ENCODE measurements around the gene ANKRD34A. TPM values are rescaled to one million over a fixed set of nuclear protein-coding genes. Genes with fewer than 3 reads are reported as not detected.

The ANKRD34A gene
- under 0.01 TPM in 1 of 2 replicates, not detected in the other for total RNA-seq

- peak; percentile 86 to 93 for DNase-seq (ENCODE audit: low read depth in 2 of 2)
Observed at GRCh38 chr1:145964328-145965118, at the start of gene ANKRD34A, which contains the start of gene POLR3GL. TSS of gene ANKRD34A (minus strand) at chr1:145964575. CDS start at chr1:145961759, 2,816 bp downstream. TSS of gene POLR3GL (plus strand) at chr1:145964690. CDS start at chr1:145974866, 10,176 bp downstream.

DNA sequence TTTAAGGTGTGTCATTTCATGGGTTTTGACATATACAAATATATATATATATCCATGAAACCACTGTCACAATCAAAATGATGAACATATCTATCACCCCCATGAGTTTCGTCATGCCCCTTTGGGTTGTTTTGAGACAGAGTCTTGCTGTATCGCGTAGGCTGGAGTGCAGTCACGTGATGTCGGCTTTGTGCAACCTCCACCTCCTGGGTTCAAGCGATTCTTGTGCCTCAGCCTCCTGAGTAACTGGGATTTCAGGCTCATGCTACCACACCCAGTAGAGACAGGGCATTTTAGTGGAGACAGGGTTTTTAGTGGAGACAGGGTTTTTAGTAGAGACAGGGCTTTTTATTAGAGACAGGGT lies 49.2 kb upstream of the ANKRD34A start:
- DNase-seq (ENCODE audit: low read depth in 2 of 2), result no peak

DNA sequence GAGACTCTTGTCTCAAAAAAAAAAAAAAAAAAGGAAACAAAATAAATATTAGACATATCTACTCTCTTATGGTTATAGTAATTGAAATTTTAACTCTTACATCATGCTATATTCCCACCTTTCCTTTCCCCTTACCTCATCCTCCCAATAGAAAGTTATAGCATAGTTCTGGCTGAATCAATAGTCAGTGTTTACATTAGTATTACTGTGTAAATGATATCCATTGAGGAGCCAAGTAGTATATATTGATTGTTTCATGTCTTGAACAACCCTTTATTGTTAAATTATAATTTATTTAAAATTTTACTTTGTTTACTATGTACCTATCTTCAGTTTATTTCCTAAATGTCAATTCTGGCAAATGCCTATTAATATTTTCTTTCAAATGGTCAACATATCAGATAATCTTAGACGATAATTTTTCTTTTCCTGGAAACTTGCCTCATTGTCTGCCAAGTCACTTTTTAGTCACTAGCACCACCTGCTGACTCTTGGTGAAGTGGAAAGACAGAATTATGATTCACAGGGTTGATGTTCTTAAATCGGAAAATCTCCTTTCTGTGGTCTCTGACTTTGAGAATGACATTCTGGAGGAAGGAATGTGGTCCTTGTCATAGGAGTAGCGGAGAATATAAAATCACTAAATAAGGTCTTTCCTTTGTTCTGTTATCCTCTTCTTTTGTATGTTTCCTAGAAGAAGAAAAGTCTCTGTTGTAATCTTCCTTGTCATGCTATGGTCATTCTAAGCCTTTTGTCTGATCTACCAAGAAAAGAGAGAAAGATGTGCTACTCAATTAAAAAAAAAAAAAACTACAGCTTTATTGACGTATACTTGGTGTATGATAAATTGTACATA lies 48.6 kb upstream of the ANKRD34A start:
- DNase-seq (ENCODE audit: low read depth in 2 of 2), result peak; percentile 84 to 85

DNA sequence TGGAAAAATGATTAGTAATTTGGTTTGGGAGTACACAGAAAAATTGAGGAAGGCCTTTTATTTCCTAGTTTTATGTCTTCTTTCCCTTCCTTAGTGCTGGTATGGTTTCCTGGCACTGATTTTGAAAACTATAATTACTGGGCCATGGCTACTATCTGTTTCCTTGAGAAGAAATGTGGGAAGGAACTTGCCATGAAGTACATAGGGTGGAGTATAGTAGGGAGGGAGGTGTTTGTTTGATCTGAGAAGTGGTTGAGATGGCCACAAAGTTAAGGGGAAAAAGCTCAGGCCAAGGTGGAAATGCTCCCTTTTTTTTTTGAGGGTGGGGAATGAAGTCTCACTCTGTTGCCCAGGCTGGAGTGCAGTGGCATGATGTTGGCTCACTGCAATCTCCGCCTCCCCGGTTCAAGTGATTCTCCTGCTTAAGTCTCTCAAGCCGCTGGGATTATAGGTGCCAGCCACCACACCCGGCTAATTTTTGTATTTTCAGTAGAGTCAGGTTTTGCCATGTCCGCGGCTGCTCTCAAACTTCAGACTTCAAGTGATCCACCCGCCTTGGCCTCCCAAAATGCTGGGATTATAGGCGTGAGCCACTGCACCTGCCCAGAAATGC lies 45.9 kb upstream of the ANKRD34A start:
- no peak for DNase-seq (ENCODE audit: low read depth in 2 of 2)

DNA sequence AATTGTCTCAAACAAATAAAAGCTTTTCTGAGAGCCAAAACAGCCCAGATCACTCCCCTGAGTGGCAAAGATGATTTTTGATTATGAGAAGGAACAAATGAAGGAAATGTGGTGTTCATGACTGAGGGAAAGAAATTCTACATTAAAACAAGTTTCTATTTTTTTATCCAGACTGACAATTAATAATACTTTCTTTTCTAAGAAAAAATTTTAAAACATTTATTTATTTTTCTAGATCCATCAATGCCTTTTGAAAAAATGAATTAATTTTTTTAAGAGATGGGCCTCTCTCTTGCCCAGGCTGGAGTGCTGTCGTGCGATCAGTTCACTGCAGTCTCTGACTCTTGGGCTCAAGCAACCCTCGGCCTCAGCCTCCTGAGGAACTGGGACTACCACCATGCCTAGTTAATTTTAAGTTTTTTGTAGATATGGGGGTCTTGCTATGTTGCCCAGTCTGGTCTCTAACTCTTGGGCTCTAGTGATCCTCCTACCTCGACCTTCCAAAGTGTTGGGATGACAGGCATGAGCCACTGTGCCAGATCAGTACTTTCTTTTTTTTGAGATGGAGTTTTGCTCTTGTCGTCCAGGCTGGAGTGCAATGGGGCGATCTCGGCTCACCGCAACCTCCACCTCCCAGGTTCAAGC lies 43.2 kb upstream of the ANKRD34A start:
- no peak for DNase-seq (ENCODE audit: low read depth in 2 of 2)

DNA sequence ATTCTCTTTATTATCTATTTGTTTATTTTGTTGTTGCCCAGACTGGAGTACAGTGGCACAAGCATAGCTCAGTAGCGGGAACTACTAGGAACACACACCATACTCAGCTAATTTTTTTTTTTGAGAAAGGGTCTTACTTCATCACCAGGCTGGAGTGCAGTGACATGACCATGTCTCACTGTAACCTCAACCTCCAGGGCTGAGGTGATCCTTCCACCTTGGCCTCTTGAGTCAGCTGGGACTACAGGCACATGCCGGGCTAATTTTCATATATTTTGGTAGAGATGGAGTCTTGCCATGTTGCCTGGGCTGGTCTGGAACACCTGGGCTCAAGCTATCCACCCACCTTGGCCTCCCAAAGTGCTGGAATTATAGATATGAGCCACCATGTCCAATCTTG lies 37.3 kb upstream of the ANKRD34A start:
- DNase-seq (ENCODE audit: low read depth in 2 of 2), result no peak

GRCh38 chr1:145999321-146000024 lies 35.1 kb upstream of the ANKRD34A start:
- no peak for DNase-seq (ENCODE audit: low read depth in 2 of 2)

DNA sequence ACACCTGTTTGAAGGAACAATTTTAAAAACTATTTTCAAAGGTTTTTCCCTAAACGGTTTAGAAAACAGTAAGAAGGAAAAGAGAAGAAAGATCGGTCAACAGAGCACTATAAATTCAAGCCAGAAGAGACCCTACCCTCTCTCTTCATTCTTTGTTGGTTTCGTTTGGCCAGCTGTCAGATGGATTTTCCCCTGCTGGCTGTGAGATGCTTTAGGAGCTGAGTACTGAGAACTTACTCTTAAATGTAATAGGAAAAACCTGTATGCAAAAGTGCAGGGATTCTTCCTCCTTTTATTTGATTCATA lies 33.3 kb upstream of the ANKRD34A start:
- peak in 1 of 2 donors; percentile 45 for DNase-seq (ENCODE audit: low read depth in 2 of 2)

DNA sequence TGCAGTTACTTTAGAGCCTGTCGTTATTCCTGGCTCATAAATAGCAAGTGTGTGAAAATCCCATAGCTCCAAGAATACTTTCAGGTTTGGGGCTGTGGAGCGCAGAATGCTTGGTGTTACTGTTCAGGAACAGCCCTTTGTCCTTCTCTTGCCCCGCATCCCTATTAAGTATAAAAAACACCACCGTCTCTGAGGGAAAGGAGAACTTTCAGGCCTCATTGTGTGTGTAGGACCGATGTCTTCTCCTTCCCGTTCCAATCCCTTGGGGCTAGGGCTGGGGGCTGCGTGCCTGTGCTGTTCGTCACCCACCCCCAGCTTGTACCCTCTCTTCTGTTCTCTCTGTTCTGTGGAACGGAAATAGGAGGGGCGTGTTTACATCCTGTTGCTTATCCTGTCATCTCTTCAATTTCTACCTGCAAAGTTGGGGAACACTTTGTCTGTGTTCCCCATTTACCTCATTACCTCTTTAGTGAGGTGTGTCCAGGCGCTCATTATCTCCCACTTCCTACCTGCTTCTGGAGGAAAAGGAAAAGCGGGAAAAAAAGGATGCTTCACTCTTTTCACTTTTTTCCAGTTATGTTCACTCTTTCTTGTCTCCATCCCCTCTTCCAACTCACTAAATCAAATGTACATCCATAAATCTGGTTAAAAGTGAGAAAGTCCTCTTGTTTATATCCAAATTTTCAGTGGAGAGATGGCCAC lies 32.8 kb upstream of the ANKRD34A start:
- peak in 1 of 2 donors; percentile 41 for DNase-seq (ENCODE audit: low read depth in 2 of 2)

DNA sequence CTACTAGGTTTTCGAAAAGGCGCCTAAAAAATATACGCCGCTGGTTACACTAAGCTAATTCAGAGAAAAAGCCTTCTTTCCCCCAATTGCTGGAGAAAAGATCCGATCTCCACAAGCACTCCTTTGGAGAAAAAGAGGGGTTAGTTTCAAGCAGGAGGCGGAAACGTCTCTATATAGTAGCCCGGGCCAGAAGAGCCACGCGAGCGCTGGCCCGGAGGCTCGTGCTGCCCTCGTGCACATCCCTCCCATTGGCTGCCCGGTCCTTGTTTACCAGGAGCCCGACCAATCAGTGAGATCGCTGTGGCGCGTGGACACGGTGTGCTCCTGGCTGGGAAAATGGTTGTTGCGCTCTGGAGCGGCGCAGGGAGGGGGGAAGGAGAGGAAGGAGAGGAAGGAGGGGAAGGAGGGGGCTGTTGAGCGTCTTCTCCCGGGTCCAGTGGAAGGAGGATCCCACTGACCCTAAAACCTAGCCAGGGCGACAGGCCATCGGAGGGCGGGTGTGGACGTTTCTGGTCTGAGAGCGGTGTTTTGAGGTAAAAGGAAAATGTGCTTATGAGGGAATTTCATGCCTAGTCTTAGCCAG lies 32.1 kb upstream of the ANKRD34A start, which contains the start of gene TXNIP:
TXNIP (minus strand) TSS at position 147 of the 583 bp plus-strand sequence. CDS start 313 bp downstream, outside the sequence.
- peak; percentile 97 for DNase-seq (ENCODE audit: low read depth in 2 of 2)

GRCh38 chr1:145995964-145996432 lies 31.6 kb upstream of the ANKRD34A start:
- no peak for DNase-seq (ENCODE audit: low read depth in 2 of 2)

GRCh38 chr1:145995148-145995881 lies 30.9 kb upstream of the ANKRD34A start:
- no peak for DNase-seq (ENCODE audit: low read depth in 2 of 2)

- DNase-seq (ENCODE audit: low read depth in 2 of 2), result no peak
Observed at GRCh38 chr1:145994391-145995120, 30.2 kb upstream of the ANKRD34A start.

- no peak for DNase-seq (ENCODE audit: low read depth in 2 of 2)
Observed at GRCh38 chr1:145993618-145994390, 29.4 kb upstream of the ANKRD34A start.

GRCh38 chr1:145992958-145993617 lies 28.7 kb upstream of the ANKRD34A start:
- DNase-seq (ENCODE audit: low read depth in 2 of 2), result no peak

DNA sequence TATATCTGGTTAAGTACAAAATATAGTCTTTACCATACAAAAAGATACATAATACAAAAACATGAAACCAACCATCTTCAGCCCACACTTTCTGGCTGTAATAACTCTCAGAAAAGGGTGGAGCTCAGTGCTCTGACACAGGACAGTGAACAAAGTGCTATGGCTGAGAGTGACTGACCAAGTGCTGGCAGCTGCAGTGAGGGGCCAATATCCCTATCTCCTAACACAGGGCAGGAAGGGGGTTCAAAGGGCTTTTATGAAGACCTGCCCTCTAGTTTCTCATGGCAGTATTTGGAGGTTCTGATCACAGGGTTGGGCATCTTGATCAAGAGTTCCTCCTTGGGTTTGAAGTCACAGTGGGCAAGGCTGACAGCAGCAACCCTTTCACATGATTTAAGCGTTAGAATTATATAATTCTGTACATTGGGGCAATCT lies 28.1 kb upstream of the ANKRD34A start:
- DNase-seq (ENCODE audit: low read depth in 2 of 2), result no peak
